Measurements from ENCODE around the gene SLC2A13.
"Not testable (repeated sequence)": the region's sequence is repeated elsewhere in the genome, so short reads cannot be mapped to it uniquely, and the experiment has no call there.

SLC2A13 gene

GRCh38 chr12:39807043-39807442 is 298.8 kb downstream of the SLC2A13 start:
- peak; percentile 56 for DNase-seq (ENCODE audit: low spot score)

- DNase-seq (ENCODE audit: low spot score) = no peak
Measured at GRCh38 chr12:39805651-39806050, 300.2 kb downstream of the SLC2A13 start.

- no peak for DNase-seq (ENCODE audit: low spot score)
Measured at GRCh38 chr12:39804898-39805297, 301.0 kb downstream of the SLC2A13 start.

GRCh38 chr12:39804479-39804878 is 301.4 kb downstream of the SLC2A13 start:
- no peak for DNase-seq (ENCODE audit: low spot score)

GRCh38 chr12:39803151-39803550 is 302.7 kb downstream of the SLC2A13 start:
- DNase-seq (ENCODE audit: low spot score) = no peak

GRCh38 chr12:39798977-39799376 is 306.9 kb downstream of the SLC2A13 start:
- DNase-seq (ENCODE audit: low spot score) = no peak

- no peak for DNase-seq (ENCODE audit: low spot score)
Measured at GRCh38 chr12:39798429-39798828, 307.5 kb downstream of the SLC2A13 start.

GRCh38 chr12:39795481-39795880 is 310.4 kb downstream of the SLC2A13 start:
- DNase-seq (ENCODE audit: low spot score) = no peak

GRCh38 chr12:39792938-39793337 is 312.9 kb downstream of the SLC2A13 start:
- no peak for DNase-seq (ENCODE audit: low spot score)

- DNase-seq (ENCODE audit: low spot score) = no peak
Measured at GRCh38 chr12:39788239-39788638, 317.6 kb downstream of the SLC2A13 start.

- DNase-seq (ENCODE audit: low spot score) = not testable (repeated sequence)
Measured at GRCh38 chr12:39785814-39786213, 320.1 kb downstream of the SLC2A13 start.

GRCh38 chr12:39782026-39782545 is 323.8 kb downstream of the SLC2A13 start:
- no peak for DNase-seq (ENCODE audit: low spot score)

- no peak for DNase-seq (ENCODE audit: low spot score)
Measured at GRCh38 chr12:39780913-39781446, 324.9 kb downstream of the SLC2A13 start.

GRCh38 chr12:39780411-39780912 is 325.4 kb downstream of the SLC2A13 start:
- DNase-seq (ENCODE audit: low spot score) = no peak

- DNase-seq (ENCODE audit: low spot score) = no peak
Measured at GRCh38 chr12:39779768-39780340, 326.0 kb downstream of the SLC2A13 start.

GRCh38 chr12:39777465-39777864 is 328.4 kb downstream of the SLC2A13 start:
- no peak for DNase-seq (ENCODE audit: low spot score)

- DNase-seq (ENCODE audit: low spot score) = no peak
Measured at GRCh38 chr12:39773266-39773665, 332.6 kb downstream of the SLC2A13 start.

GRCh38 chr12:39772821-39773259 is 333.0 kb downstream of the SLC2A13 start:
- no peak for DNase-seq (ENCODE audit: low spot score)

GRCh38 chr12:39771456-39771855 is 334.4 kb downstream of the SLC2A13 start:
- DNase-seq (ENCODE audit: low spot score) = no peak

GRCh38 chr12:39764944-39765560 is 340.8 kb downstream of the SLC2A13 start:
- peak; percentile 49 for DNase-seq (ENCODE audit: low spot score)

GRCh38 chr12:39763890-39764169 is 342.1 kb downstream of the SLC2A13 start:
- no peak for DNase-seq (ENCODE audit: low spot score)

GRCh38 chr12:39763071-39763889 is 342.6 kb downstream of the SLC2A13 start:
- DNase-seq (ENCODE audit: low spot score) = no peak

GRCh38 chr12:39755478-39755877 is 350.4 kb downstream of the SLC2A13 start:
- DNase-seq (ENCODE audit: low spot score) = no peak
